Loucy (cell line): Measurements from ENCODE around the gene DTNB.

Experiments used
- H2AFZ ChIP-seq: fragments of 200-600 bp; sonication (generic); 2 replicates; pipeline ENCODE4 v1.6.0; 2016; ENCODE audit warnings: antibody characterized with exemption, mild to moderate bottlenecking, low read length, moderate library complexity
- H3F3A ChIP-seq: fragments of 200-600 bp; 2 replicates; pipeline ENCODE4 v1.6.0; 2016; ENCODE audit warnings: antibody characterized with exemption, low read depth, mild to moderate bottlenecking
- H3K27me3 ChIP-seq: fragments of 200-600 bp; sonication (generic); 2 replicates; pipeline ENCODE4 v1.6.1; 2014; ENCODE audit warnings: low read length, mild to moderate bottlenecking; ENCODE audit not compliant: insufficient read depth, poor library complexity, severe bottlenecking
- H3K36me3 ChIP-seq: fragments of 200-600 bp; sonication (generic); 2 replicates; pipeline ENCODE4 v1.6.1; 2016; ENCODE audit warnings: low read length; ENCODE audit not compliant: insufficient read depth
- H3K4me1 ChIP-seq: fragments of 200-600 bp; sonication (generic); 2 replicates; pipeline ENCODE4 v1.5.1; 2014; ENCODE audit warnings: low read length, mild to moderate bottlenecking; ENCODE audit not compliant: insufficient read depth, poor library complexity, severe bottlenecking
- H3K4me2 ChIP-seq: fragments of 200-600 bp; sonication (generic); 2 replicates; pipeline ENCODE4 v1.6.0; 2014; ENCODE audit warnings: antibody characterized with exemption, low read length, low read depth, mild to moderate bottlenecking; ENCODE audit not compliant: poor library complexity, severe bottlenecking
- H3K4me3 ChIP-seq: fragments of 200-600 bp; sonication (generic); 2 replicates; pipeline ENCODE4 v1.5.1; 2014; ENCODE audit warnings: low read length, mild to moderate bottlenecking, mixed read lengths; ENCODE audit not compliant: poor library complexity, severe bottlenecking
- H3K79me2 ChIP-seq: fragments of 200-600 bp; sonication (generic); 2 replicates; pipeline ENCODE4 v1.6.1; 2014; ENCODE audit warnings: low read length; ENCODE audit not compliant: insufficient read depth
- H3K9ac ChIP-seq: fragments of 200-600 bp; sonication (generic); 2 replicates; pipeline ENCODE4 v1.6.0; 2014; ENCODE audit warnings: mild to moderate bottlenecking, low read depth, low read length, moderate library complexity; ENCODE audit not compliant: poor library complexity, severe bottlenecking
- H3K9me2 ChIP-seq: fragments of 200-600 bp; sonication (generic); replicated peaks from 2 replicates; pipeline ENCODE4 v1.6.1; 2016; ENCODE audit warnings: low read depth, low read length, mixed read lengths
- H3K9me3 ChIP-seq: fragments of 200-600 bp; sonication (generic); 2 replicates; pipeline ENCODE4 v1.6.1; 2014; ENCODE audit warnings: mild to moderate bottlenecking, antibody characterized with exemption, low read length, low read depth; ENCODE audit not compliant: insufficient read depth
- H4K20me1 ChIP-seq: fragments of 200-600 bp; sonication (generic); 2 replicates; pipeline ENCODE4 v1.6.0; 2014; ENCODE audit warnings: antibody characterized with exemption, low read length, mild to moderate bottlenecking; ENCODE audit not compliant: insufficient read depth, poor library complexity, severe bottlenecking
- EZH2phosphoT487 ChIP-seq: fragments of 200-600 bp; IDR thresholded peaks from 2 replicates; pipeline ENCODE4 v1.6.1; 2018; ENCODE audit warnings: antibody characterized with exemption, mild to moderate bottlenecking, moderate library complexity, borderline replicate concordance
- TF ChIP-seq, protein P1 (sequence below): fragments of 200-600 bp; sonication (generic); conservative IDR thresholded peaks from 2 replicates; pipeline ENCODE4 v1.5.1; 2014; ENCODE audit warnings: mild to moderate bottlenecking, antibody characterized with exemption, low read length

The DTNB gene

GRCh38 chr2:25335971-25336370, 337.4 kb downstream of the DTNB start:
- Histone ChIP-seq H3K4me1 (peaks cover 31% of the 10 kb centered on the region), H3K9ac (no peak overlapping the region), H3K36me3 (no peaks in the 10 kb centered on the region), H2AFZ (no peak overlapping the region), H3K27me3 (no peaks in the 10 kb centered on the region), H3K9me3 (no peaks in the 10 kb centered on the region), H3K4me2 (no peak overlapping the region), H3K9me2 (no peaks in the 10 kb centered on the region), H3K4me3 (no peak overlapping the region), H3K79me2 (peaks cover 39% of the 10 kb centered on the region; the same call in 1 of the 2 replicates), H3F3A (no peaks in the 10 kb centered on the region), H4K20me1 (peaks cover 8% of the 10 kb centered on the region)
- TF ChIP-seq, protein P1, sequence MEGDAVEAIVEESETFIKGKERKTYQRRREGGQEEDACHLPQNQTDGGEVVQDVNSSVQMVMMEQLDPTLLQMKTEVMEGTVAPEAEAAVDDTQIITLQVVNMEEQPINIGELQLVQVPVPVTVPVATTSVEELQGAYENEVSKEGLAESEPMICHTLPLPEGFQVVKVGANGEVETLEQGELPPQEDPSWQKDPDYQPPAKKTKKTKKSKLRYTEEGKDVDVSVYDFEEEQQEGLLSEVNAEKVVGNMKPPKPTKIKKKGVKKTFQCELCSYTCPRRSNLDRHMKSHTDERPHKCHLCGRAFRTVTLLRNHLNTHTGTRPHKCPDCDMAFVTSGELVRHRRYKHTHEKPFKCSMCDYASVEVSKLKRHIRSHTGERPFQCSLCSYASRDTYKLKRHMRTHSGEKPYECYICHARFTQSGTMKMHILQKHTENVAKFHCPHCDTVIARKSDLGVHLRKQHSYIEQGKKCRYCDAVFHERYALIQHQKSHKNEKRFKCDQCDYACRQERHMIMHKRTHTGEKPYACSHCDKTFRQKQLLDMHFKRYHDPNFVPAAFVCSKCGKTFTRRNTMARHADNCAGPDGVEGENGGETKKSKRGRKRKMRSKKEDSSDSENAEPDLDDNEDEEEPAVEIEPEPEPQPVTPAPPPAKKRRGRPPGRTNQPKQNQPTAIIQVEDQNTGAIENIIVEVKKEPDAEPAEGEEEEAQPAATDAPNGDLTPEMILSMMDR, result no peak
- TF ChIP-seq EZH2phosphoT487, result no peak

- no peak overlapping the region for H3K4me3 ChIP-seq
- H3K9me2 ChIP-seq, result no peaks in the 10 kb centered on the region
- no peak overlapping the region for H2AFZ ChIP-seq
- H3K36me3 ChIP-seq, result no peaks in the 10 kb centered on the region
- TF ChIP-seq, protein P1, result no peak
- no peak for TF ChIP-seq EZH2phosphoT487
- peaks cover 31% of the 10 kb centered on the region for H3K4me1 ChIP-seq
- H3K9ac ChIP-seq, result no peak overlapping the region
- peaks cover 42% of the 10 kb centered on the region; the same call in 1 of the 2 replicates for H3K79me2 ChIP-seq
- no peaks in the 10 kb centered on the region for H3K9me3 ChIP-seq
- H3K4me2 ChIP-seq, result no peak overlapping the region
- no peaks in the 10 kb centered on the region for H3F3A ChIP-seq
- no peaks in the 10 kb centered on the region for H3K27me3 ChIP-seq
- H4K20me1 ChIP-seq, result peaks cover 6% of the 10 kb centered on the region
These were observed 338.2 kb downstream of the DTNB start for GRCh38 chr2:25335204-25335603.

DNA sequence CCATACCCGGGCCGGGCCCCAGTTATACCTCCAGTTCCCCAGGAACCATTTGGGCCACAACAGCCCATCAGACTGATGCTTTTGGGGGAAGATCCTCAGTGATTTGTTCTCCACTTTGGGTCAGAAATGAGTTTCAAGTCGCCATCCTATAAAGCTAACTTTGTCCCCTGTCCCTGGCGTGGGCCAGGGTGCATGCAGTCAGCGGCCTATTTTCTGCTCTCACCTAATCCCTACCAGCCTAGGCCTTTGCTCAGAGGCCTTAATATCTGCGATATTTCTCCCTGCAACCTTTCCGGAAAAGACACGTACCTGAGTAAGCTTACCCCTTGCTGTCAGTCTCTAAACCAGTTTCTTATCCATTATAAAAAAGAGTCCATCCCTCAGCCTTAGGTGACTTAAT, 338.9 kb downstream of the DTNB start:
- Histone ChIP-seq H3K9me3 (no peaks in the 10 kb centered on the region), H3K36me3 (no peaks in the 10 kb centered on the region), H3F3A (no peaks in the 10 kb centered on the region), H3K4me2 (no peak overlapping the region), H3K79me2 (peaks cover 36% of the 10 kb centered on the region; the same call in 1 of the 2 replicates), H3K4me3 (no peak overlapping the region), H3K27me3 (no peaks in the 10 kb centered on the region), H3K4me1 (peaks cover 28% of the 10 kb centered on the region), H2AFZ (no peak overlapping the region), H3K9ac (no peak overlapping the region), H4K20me1 (no peaks in the 10 kb centered on the region), H3K9me2 (no peaks in the 10 kb centered on the region)
- TF ChIP-seq, protein P1, result no peak
- TF ChIP-seq EZH2phosphoT487, result no peak
